ENCODE measurements around the gene RASA4.
"Not testable (repeated sequence)": the region's sequence is repeated elsewhere in the genome, so short reads cannot be mapped to it uniquely, and the experiment has no call there.

Gene RASA4

GRCh38 chr7:102611013-102611674, 5.4 kb downstream of the RASA4 start:
- DNase-seq (ENCODE audit: low spot score); in situ Hi-C loops (cut with MboI; ENCODE audit: low sequenced_read_pairs, unreplicated experiment): not testable (repeated sequence)

GRCh38 chr7:102610441-102610840, 6.1 kb downstream of the RASA4 start:
- in situ Hi-C loops (cut with MboI; ENCODE audit: low sequenced_read_pairs, unreplicated experiment); DNase-seq (ENCODE audit: low spot score): not testable (repeated sequence)

GRCh38 chr7:102609734-102610133, 6.8 kb downstream of the RASA4 start:
- in situ Hi-C loops (cut with MboI; ENCODE audit: low sequenced_read_pairs, unreplicated experiment); DNase-seq (ENCODE audit: low spot score): not testable (repeated sequence)

GRCh38 chr7:102606848-102607247, 9.7 kb downstream of the RASA4 start:
- in situ Hi-C loops (cut with MboI; ENCODE audit: low sequenced_read_pairs, unreplicated experiment); DNase-seq (ENCODE audit: low spot score): not testable (repeated sequence)

GRCh38 chr7:102604431-102605145, 12.0 kb downstream of the RASA4 start:
- DNase-seq (ENCODE audit: low spot score); in situ Hi-C loops (cut with MboI; ENCODE audit: low sequenced_read_pairs, unreplicated experiment): not testable (repeated sequence)

- DNase-seq (ENCODE audit: low spot score); in situ Hi-C loops (cut with MboI; ENCODE audit: low sequenced_read_pairs, unreplicated experiment): not testable (repeated sequence)
Observed at GRCh38 chr7:102602317-102602716, 14.2 kb downstream of the RASA4 start.

GRCh38 chr7:102599699-102600098, 16.9 kb downstream of the RASA4 start:
- DNase-seq (ENCODE audit: low spot score); in situ Hi-C loops (cut with MboI; ENCODE audit: low sequenced_read_pairs, unreplicated experiment): not testable (repeated sequence)

GRCh38 chr7:102596036-102596435, 20.5 kb downstream of the RASA4 start:
- DNase-seq (ENCODE audit: low spot score); in situ Hi-C loops (cut with MboI; ENCODE audit: low sequenced_read_pairs, unreplicated experiment): not testable (repeated sequence)

- DNase-seq (ENCODE audit: low spot score); in situ Hi-C loops (cut with MboI; ENCODE audit: low sequenced_read_pairs, unreplicated experiment): not testable (repeated sequence)
Observed at GRCh38 chr7:102593637-102594334, 22.8 kb downstream of the RASA4 start.

GRCh38 chr7:102592477-102593019, 24.0 kb downstream of the RASA4 start:
- in situ Hi-C loops (cut with MboI; ENCODE audit: low sequenced_read_pairs, unreplicated experiment); DNase-seq (ENCODE audit: low spot score): not testable (repeated sequence)

GRCh38 chr7:102589857-102590256, 26.7 kb downstream of the RASA4 start:
- in situ Hi-C loops (cut with MboI; ENCODE audit: low sequenced_read_pairs, unreplicated experiment); DNase-seq (ENCODE audit: low spot score): not testable (repeated sequence)

- DNase-seq (ENCODE audit: low spot score); in situ Hi-C loops (cut with MboI; ENCODE audit: low sequenced_read_pairs, unreplicated experiment): not testable (repeated sequence)
Observed at GRCh38 chr7:102583495-102583894, 33.1 kb downstream of the RASA4 start.

GRCh38 chr7:102581722-102582121, 34.8 kb downstream of the RASA4 start:
- DNase-seq (ENCODE audit: low spot score); in situ Hi-C loops (cut with MboI; ENCODE audit: low sequenced_read_pairs, unreplicated experiment): not testable (repeated sequence)

GRCh38 chr7:102578486-102578885, 38.1 kb downstream of the RASA4 start:
- in situ Hi-C loops (cut with MboI; ENCODE audit: low sequenced_read_pairs, unreplicated experiment); DNase-seq (ENCODE audit: low spot score): not testable (repeated sequence)

- DNase-seq (ENCODE audit: low spot score); in situ Hi-C loops (cut with MboI; ENCODE audit: low sequenced_read_pairs, unreplicated experiment): not testable (repeated sequence)
Observed at GRCh38 chr7:102577315-102578240, 39.0 kb downstream of the RASA4 start.

GRCh38 chr7:102576363-102576762, 40.2 kb downstream of the RASA4 start:
- DNase-seq (ENCODE audit: low spot score); in situ Hi-C loops (cut with MboI; ENCODE audit: low sequenced_read_pairs, unreplicated experiment): not testable (repeated sequence)

- DNase-seq (ENCODE audit: low spot score); in situ Hi-C loops (cut with MboI; ENCODE audit: low sequenced_read_pairs, unreplicated experiment): not testable (repeated sequence)
Observed at GRCh38 chr7:102574607-102575006, 41.9 kb downstream of the RASA4 start.
